ENCODE results near the gene KRTAP29-1.
"Not testable (repeated sequence)": the region's sequence is repeated elsewhere in the genome, so short reads cannot be mapped to it uniquely, and the experiment has no call there.

DNA sequence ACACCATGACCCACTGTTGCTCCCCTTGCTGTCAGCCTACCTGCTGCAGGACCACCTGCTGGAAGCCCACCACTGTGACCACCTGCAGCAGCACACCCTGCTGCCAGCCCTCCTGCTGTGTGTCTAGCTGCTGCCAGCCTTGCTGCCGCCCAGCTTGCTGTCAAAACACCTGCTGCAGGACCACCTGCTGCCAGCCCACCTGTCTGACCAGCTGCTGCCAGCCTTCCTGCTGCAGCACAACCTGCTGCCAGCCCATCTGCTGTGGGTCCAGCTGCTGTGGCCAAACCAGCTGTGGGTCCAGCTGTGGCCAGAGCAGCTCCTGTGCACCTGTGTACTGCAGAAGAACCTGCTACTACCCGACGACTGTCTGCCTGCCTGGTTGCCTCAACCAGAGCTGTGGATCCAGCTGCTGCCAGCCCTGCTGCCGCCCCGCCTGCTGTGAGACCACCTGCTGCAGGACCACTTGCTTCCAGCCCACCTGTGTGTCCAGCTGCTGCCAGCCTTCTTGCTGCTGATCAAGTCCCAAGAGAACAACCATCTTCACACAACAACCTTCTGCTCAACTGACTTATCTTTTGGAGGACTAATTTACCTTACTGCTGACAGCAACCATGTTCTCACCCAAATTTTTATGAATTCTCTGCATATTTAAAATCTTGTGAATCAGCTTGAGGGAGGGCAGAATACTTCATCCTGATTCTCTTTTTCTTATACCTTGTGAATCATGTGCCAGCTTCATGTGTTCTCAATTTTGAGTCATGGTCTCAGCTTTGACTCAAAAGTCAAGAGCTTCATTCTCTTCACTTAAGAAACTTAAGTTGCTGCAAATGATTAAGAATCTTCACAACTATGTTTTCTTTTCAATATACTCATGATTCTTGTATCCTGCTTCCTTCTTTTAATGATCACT, 47.0 kb downstream of the KRTAP29-1 start, which contains the start of gene KRTAP9-9:
- TF ChIP-seq, protein P1, sequence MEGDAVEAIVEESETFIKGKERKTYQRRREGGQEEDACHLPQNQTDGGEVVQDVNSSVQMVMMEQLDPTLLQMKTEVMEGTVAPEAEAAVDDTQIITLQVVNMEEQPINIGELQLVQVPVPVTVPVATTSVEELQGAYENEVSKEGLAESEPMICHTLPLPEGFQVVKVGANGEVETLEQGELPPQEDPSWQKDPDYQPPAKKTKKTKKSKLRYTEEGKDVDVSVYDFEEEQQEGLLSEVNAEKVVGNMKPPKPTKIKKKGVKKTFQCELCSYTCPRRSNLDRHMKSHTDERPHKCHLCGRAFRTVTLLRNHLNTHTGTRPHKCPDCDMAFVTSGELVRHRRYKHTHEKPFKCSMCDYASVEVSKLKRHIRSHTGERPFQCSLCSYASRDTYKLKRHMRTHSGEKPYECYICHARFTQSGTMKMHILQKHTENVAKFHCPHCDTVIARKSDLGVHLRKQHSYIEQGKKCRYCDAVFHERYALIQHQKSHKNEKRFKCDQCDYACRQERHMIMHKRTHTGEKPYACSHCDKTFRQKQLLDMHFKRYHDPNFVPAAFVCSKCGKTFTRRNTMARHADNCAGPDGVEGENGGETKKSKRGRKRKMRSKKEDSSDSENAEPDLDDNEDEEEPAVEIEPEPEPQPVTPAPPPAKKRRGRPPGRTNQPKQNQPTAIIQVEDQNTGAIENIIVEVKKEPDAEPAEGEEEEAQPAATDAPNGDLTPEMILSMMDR (conservative IDR thresholded peaks at IDR 0.05), result not testable (repeated sequence)
- TF ChIP-seq ZFX (IDR thresholded peaks at IDR 0.05), result not testable (repeated sequence)
